ENCODE data around the gene OPCML. TPM values are rescaled to one million over a fixed set of nuclear protein-coding genes. Genes with fewer than 3 reads are reported as not detected.

The OPCML gene
- total and polyA plus RNA-seq, 2 donors (not counting 1 experiment from before 2014, with no cell fraction given) = not detected

DNA sequence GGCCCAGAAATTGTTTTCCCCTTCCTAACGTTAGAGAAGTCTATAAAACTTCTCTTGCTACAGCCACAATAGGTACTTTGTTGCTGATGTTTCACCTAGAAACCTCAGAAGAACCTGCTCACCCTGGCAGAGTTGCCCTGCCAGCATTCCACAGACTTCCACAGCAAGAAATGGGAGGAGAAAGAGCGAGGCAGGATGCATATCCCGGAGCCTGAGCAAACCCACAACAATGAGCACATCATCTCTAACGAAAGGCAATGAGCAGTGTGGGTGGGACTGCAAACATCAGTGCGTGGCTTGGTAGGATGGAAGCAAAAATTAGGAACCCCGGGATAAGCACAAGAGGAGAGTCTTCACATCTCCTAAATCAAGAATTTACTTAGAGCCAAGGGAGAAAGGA lies 892.3 kb downstream of the OPCML start:
- DNase-seq (no peak), ATAC-seq (ENCODE audit: low read depth) (no peak)
- no peak overlapping the region for H3K27ac ChIP-seq (ENCODE audit: low read length in 2 of 2)
- Mint-ChIP-seq H3K4me1 (no peaks in the 10 kb centered on the region), H3K4me3 (no peak overlapping the region), H3K9me3 (ENCODE audit: insufficient read depth) (peaks cover 2% of the 10 kb centered on the region), H3K27ac (no peak overlapping the region), H3K27me3 (no peaks in the 10 kb centered on the region)
- H3K36me3 ChIP-seq (replicated peaks in 1 of 2; ENCODE audit: control extremely low read depth in 1 of 2, control insufficient read depth in 1 of 2, extremely low read depth in 1 of 2, insufficient read depth in 2 of 2, low read length in 1 of 2) = no peaks in the 10 kb centered on the region
- no peak overlapping the region for H2AFZ ChIP-seq (ENCODE audit: insufficient read depth, low read depth, low read length, poor library complexity, severe bottlenecking)
- H3K4me2 ChIP-seq (replicated peaks; ENCODE audit: low read depth, low read length, poor library complexity, severe bottlenecking) = no peak overlapping the region
- H3K79me2 ChIP-seq (ENCODE audit: control insufficient read depth, insufficient read depth, low read length) = no peaks in the 10 kb centered on the region
- intact Hi-C loops (cut with micrococcal nuclease) = no loop called here
- peaks cover 0 to 11% (median 0%) of the 10 kb centered on the region in 3 donors for H3K9me3 ChIP-seq (ENCODE audit: control extremely low read depth in 1 of 3, control insufficient read depth in 2 of 3, insufficient read depth in 1 of 3, low read length in 2 of 3)
- H3K9ac ChIP-seq (ENCODE audit: low read length) = no peak overlapping the region
- no peak overlapping the region for H3K4me3 ChIP-seq (ENCODE audit: control extremely low read depth in 1 of 5, extremely low read depth in 1 of 5, insufficient read depth in 1 of 5, low read depth in 2 of 5, low read length in 4 of 5)
- no peak for TF ChIP-seq EZH2 (IDR thresholded peaks at IDR 0.05; ENCODE audit: borderline replicate concordance, insufficient read depth, low read depth, low read length, poor library complexity, severe bottlenecking)
- TF ChIP-seq, protein P1, sequence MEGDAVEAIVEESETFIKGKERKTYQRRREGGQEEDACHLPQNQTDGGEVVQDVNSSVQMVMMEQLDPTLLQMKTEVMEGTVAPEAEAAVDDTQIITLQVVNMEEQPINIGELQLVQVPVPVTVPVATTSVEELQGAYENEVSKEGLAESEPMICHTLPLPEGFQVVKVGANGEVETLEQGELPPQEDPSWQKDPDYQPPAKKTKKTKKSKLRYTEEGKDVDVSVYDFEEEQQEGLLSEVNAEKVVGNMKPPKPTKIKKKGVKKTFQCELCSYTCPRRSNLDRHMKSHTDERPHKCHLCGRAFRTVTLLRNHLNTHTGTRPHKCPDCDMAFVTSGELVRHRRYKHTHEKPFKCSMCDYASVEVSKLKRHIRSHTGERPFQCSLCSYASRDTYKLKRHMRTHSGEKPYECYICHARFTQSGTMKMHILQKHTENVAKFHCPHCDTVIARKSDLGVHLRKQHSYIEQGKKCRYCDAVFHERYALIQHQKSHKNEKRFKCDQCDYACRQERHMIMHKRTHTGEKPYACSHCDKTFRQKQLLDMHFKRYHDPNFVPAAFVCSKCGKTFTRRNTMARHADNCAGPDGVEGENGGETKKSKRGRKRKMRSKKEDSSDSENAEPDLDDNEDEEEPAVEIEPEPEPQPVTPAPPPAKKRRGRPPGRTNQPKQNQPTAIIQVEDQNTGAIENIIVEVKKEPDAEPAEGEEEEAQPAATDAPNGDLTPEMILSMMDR (IDR thresholded peaks at IDR 0.05) = no peak
- no peaks in the 10 kb centered on the region for H3K27me3 ChIP-seq (replicated peaks in 1 of 4; ENCODE audit: control extremely low read depth in 1 of 4, control insufficient read depth in 3 of 4, insufficient read depth in 4 of 4, low read length in 3 of 4)
- 74% methylated on average over 2 of the region's 6 CpGs for WGBS (ENCODE audit: insufficient coverage)
- ChIA-PET CTCF (no interaction called here), POLR2A (no interaction called here)
- H3K4me1 ChIP-seq (ENCODE audit: control insufficient read depth in 2 of 2, insufficient read depth in 2 of 2, low read length in 2 of 2) = no peaks in the 10 kb centered on the region
- H4K20me1 ChIP-seq (ENCODE audit: control insufficient read depth, insufficient read depth, low read length, poor library complexity, severe bottlenecking) = no peaks in the 10 kb centered on the region

DNA sequence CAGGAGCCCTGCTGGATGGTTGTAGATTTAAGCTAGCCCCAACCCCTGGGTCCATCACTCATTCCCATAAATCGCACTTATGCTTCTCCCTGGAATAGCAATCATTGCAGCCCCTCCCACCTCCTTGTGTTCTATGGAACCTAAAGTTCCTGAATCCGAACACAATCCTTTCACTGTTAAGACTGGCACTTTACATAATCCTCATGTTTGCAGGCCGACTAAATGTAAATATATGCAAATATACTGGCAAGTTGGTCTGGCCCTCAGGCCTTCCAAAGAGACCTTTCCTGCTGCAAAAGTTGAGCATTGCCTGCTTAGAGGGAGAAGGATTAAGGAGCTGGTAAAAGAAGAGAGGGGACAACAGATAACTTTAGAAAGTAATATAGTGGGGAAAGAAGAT lies 892.9 kb downstream of the OPCML start:
- TF ChIP-seq, protein P1 (IDR thresholded peaks at IDR 0.05) = no peak
- no peak for TF ChIP-seq EZH2 (IDR thresholded peaks at IDR 0.05; ENCODE audit: borderline replicate concordance, insufficient read depth, low read depth, low read length, poor library complexity, severe bottlenecking)
- intact Hi-C loops (cut with micrococcal nuclease) = no loop called here
- peaks cover 0 to 11% (median 0%) of the 10 kb centered on the region in 3 donors for H3K9me3 ChIP-seq (ENCODE audit: control extremely low read depth in 1 of 3, control insufficient read depth in 2 of 3, insufficient read depth in 1 of 3, low read length in 2 of 3)
- WGBS (ENCODE audit: insufficient coverage) = 100% methylated on average over 1 of the region's 3 CpGs
- H3K9me3 Mint-ChIP-seq (ENCODE audit: insufficient read depth) = peaks cover 2% of the 10 kb centered on the region
- no peak overlapping the region for H3K4me3 Mint-ChIP-seq
- H3K27me3 ChIP-seq (replicated peaks in 1 of 4; ENCODE audit: control extremely low read depth in 1 of 4, control insufficient read depth in 3 of 4, insufficient read depth in 4 of 4, low read length in 3 of 4) = no peaks in the 10 kb centered on the region
- ATAC-seq (ENCODE audit: low read depth) (no peak), DNase-seq (no peak)
- no peak overlapping the region for H3K27ac ChIP-seq (ENCODE audit: low read length in 2 of 2)
- no peaks in the 10 kb centered on the region for H3K27me3 Mint-ChIP-seq
- no peaks in the 10 kb centered on the region for H3K36me3 ChIP-seq (replicated peaks in 1 of 2; ENCODE audit: control extremely low read depth in 1 of 2, control insufficient read depth in 1 of 2, extremely low read depth in 1 of 2, insufficient read depth in 2 of 2, low read length in 1 of 2)
- H3K4me2 ChIP-seq (replicated peaks; ENCODE audit: low read depth, low read length, poor library complexity, severe bottlenecking) = no peak overlapping the region
- H4K20me1 ChIP-seq (ENCODE audit: control insufficient read depth, insufficient read depth, low read length, poor library complexity, severe bottlenecking) = no peaks in the 10 kb centered on the region
- POLR2A ChIA-PET = no interaction called here
- H3K4me3 ChIP-seq (ENCODE audit: control extremely low read depth in 1 of 5, extremely low read depth in 1 of 5, insufficient read depth in 1 of 5, low read depth in 2 of 5, low read length in 4 of 5) = no peak overlapping the region
- H3K79me2 ChIP-seq (ENCODE audit: control insufficient read depth, insufficient read depth, low read length) = no peaks in the 10 kb centered on the region
- no peaks in the 10 kb centered on the region for H3K4me1 Mint-ChIP-seq
- H2AFZ ChIP-seq (ENCODE audit: insufficient read depth, low read depth, low read length, poor library complexity, severe bottlenecking) = no peak overlapping the region
- H3K27ac Mint-ChIP-seq = no peak overlapping the region
- no peaks in the 10 kb centered on the region for H3K4me1 ChIP-seq (ENCODE audit: control insufficient read depth in 2 of 2, insufficient read depth in 2 of 2, low read length in 2 of 2)
- CTCF ChIA-PET = no interaction called here
- no peak overlapping the region for H3K9ac ChIP-seq (ENCODE audit: low read length)
